Measurements from ENCODE around the gene COX7A2L.

COX7A2L gene

GRCh38 chr2:42327125-42327524 lies 33.9 kb downstream of the COX7A2L start:
- Histone ChIP-seq H4K20me1 (ENCODE audit: insufficient read depth, low read length) (no peaks in the 10 kb centered on the region; the same call in 1 of the 2 replicates), H2AFZ (ENCODE audit: low read length) (no peak overlapping the region), H3F3A (ENCODE audit: insufficient read depth, low read length) (no peaks in the 10 kb centered on the region), H3K27me3 (replicated peaks; ENCODE audit: insufficient read depth, low read length) (no peaks in the 10 kb centered on the region), H3K79me2 (ENCODE audit: low read length) (no peaks in the 10 kb centered on the region), H3K9me3 (replicated peaks; ENCODE audit: insufficient read depth, low read length) (no peaks in the 10 kb centered on the region), H3K27ac (ENCODE audit: low read length) (no peak overlapping the region), H3K4me3 (ENCODE audit: low read length) (no peak overlapping the region), H3K4me2 (ENCODE audit: low read depth, low read length) (no peak overlapping the region), H3K4me1 (ENCODE audit: low read length) (no peaks in the 10 kb centered on the region), H3K36me3 (replicated peaks; ENCODE audit: insufficient read depth, low read length) (peaks cover 16% of the 10 kb centered on the region; the same call in 1 of the 2 replicates), H3K9ac (ENCODE audit: low read length) (no peak overlapping the region), H3K9me2 (replicated peaks; ENCODE audit: insufficient read depth, low read length) (no peaks in the 10 kb centered on the region)
- no peak for DNase-seq
- TF ChIP-seq CTCF (IDR thresholded peaks at IDR 0.05; ENCODE audit: low read length) (no peak), EZH2 (optimal IDR thresholded peaks at IDR 0.05; ENCODE audit: low read depth, low read length) (no peak), EZH2phosphoT487 (IDR thresholded peaks at IDR 0.05; ENCODE audit: low read length) (no peak)

DNA sequence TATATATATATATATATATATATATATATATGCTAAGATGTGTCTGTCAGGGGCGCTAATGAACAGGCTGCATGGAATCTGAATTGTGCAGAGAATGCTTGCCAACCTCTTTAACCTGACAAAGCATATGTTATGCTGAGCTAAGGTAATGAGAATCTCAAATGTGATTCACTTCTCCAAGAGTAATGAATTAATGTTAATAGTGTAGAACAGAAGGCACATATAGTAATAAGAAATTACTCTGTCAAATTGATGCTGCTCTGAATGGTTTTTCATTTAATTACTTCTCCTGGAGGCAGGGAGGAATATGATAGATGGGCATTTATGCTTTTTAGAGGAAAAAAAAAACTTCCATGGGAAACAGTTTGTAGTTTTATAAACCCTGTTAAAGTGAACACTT lies 35.4 kb downstream of the COX7A2L start:
- no peaks in the 10 kb centered on the region for H3K9me2 ChIP-seq (replicated peaks; ENCODE audit: insufficient read depth, low read length)
- no peak overlapping the region for H2AFZ ChIP-seq (ENCODE audit: low read length)
- H3K36me3 ChIP-seq (replicated peaks; ENCODE audit: insufficient read depth, low read length): 0 out of 2 replicates have a peak, but pooled peaks cover 8% of the 10 kb centered on the region
- no peaks in the 10 kb centered on the region for H3F3A ChIP-seq (ENCODE audit: insufficient read depth, low read length)
- H4K20me1 ChIP-seq (ENCODE audit: insufficient read depth, low read length): no peaks in the 10 kb centered on the region; the same call in 1 of the 2 replicates
- H3K4me1 ChIP-seq (ENCODE audit: low read length): no peaks in the 10 kb centered on the region
- no peak overlapping the region for H3K4me3 ChIP-seq (ENCODE audit: low read length)
- no peak overlapping the region for H3K9ac ChIP-seq (ENCODE audit: low read length)
- TF ChIP-seq CTCF (IDR thresholded peaks at IDR 0.05; ENCODE audit: low read length) (no peak), EZH2phosphoT487 (IDR thresholded peaks at IDR 0.05; ENCODE audit: low read length) (no peak), EZH2 (optimal IDR thresholded peaks at IDR 0.05; ENCODE audit: low read depth, low read length) (no peak)
- H3K9me3 ChIP-seq (replicated peaks; ENCODE audit: insufficient read depth, low read length): no peaks in the 10 kb centered on the region
- no peaks in the 10 kb centered on the region for H3K79me2 ChIP-seq (ENCODE audit: low read length)
- H3K4me2 ChIP-seq (ENCODE audit: low read depth, low read length): no peak overlapping the region
- DNase-seq: no peak
- no peaks in the 10 kb centered on the region for H3K27me3 ChIP-seq (replicated peaks; ENCODE audit: insufficient read depth, low read length)
- no peak overlapping the region for H3K27ac ChIP-seq (ENCODE audit: low read length)

GRCh38 chr2:42324949-42325348 lies 36.1 kb downstream of the COX7A2L start:
- Histone ChIP-seq H3F3A (ENCODE audit: insufficient read depth, low read length) (no peaks in the 10 kb centered on the region), H2AFZ (ENCODE audit: low read length) (no peak overlapping the region), H4K20me1 (ENCODE audit: insufficient read depth, low read length) (no peaks in the 10 kb centered on the region; the same call in 1 of the 2 replicates), H3K4me2 (ENCODE audit: low read depth, low read length) (no peak overlapping the region), H3K27ac (ENCODE audit: low read length) (no peak overlapping the region), H3K79me2 (ENCODE audit: low read length) (no peaks in the 10 kb centered on the region), H3K27me3 (replicated peaks; ENCODE audit: insufficient read depth, low read length) (no peaks in the 10 kb centered on the region), H3K4me1 (ENCODE audit: low read length) (no peaks in the 10 kb centered on the region), H3K9me3 (replicated peaks; ENCODE audit: insufficient read depth, low read length) (no peaks in the 10 kb centered on the region), H3K4me3 (ENCODE audit: low read length) (no peak overlapping the region), H3K9me2 (replicated peaks; ENCODE audit: insufficient read depth, low read length) (no peaks in the 10 kb centered on the region), H3K9ac (ENCODE audit: low read length) (no peak overlapping the region), H3K36me3 (replicated peaks; ENCODE audit: insufficient read depth, low read length) (0 out of 2 replicates have a peak, but pooled peaks cover 6% of the 10 kb centered on the region)
- no peak for DNase-seq
- TF ChIP-seq EZH2 (optimal IDR thresholded peaks at IDR 0.05; ENCODE audit: low read depth, low read length) (no peak), CTCF (IDR thresholded peaks at IDR 0.05; ENCODE audit: low read length) (no peak), EZH2phosphoT487 (IDR thresholded peaks at IDR 0.05; ENCODE audit: low read length) (no peak)
